H1 (cell line): Measurements from ENCODE around the gene INPP4B. TPM values are rescaled to one million over a fixed set of nuclear protein-coding genes. Genes with fewer than 3 reads are reported as not detected.

ENCODE experiments used
- CTCF ChIA-PET: fragments of 300-600 bp; sonication (Branson Sonifier 250); formaldehyde crosslinking; loops from one replicate; lab custom pipeline; 2021; ENCODE audit not compliant: partially characterized antibody; lab: Charles Lee
- POLR2A ChIA-PET: fragments of 300-600 bp; sonication (Branson Sonifier 250); formaldehyde crosslinking; loops from one replicate; lab custom pipeline; 2021; ENCODE audit warnings: inconsistent platforms; ENCODE audit not compliant: partially characterized antibody; lab: Charles Lee
- DNase-seq, 2 experiments: peaks; one replicate each; pipeline versions ENCODE4 v3.0.0 to v3.0.0-alpha.2; 2010 to 2022; ENCODE audit warnings: low spot score in 2 of 2, low read depth in 1 of 2, mixed read lengths in 1 of 2
- FAIRE-seq: peaks from 2 replicates; lab custom pipeline; 2011; peaks lifted over from hg19 to GRCh38; lab: Jason Lieb, UNC
- H2AFZ ChIP-seq: 2 replicates; pipeline ENCODE4 v1.8.1; 2012; ENCODE audit warnings: low read length, inconsistent platforms
- H2AK5ac ChIP-seq: 2 replicates; pipeline ENCODE4 v1.6.1; 2013; ENCODE audit warnings: low read depth, low read length
- H2BK120ac ChIP-seq: replicated peaks from 2 replicates; pipeline ENCODE3; 2013; ENCODE audit warnings: low read depth, low read length, inconsistent platforms
- H2BK12ac ChIP-seq: 2 replicates; pipeline ENCODE4 v1.6.1; 2013; ENCODE audit warnings: low read depth, low read length
- H2BK15ac ChIP-seq: 2 replicates; pipeline ENCODE4 v1.6.1; 2013; ENCODE audit warnings: low read length
- H2BK20ac ChIP-seq: 2 replicates; pipeline ENCODE4 v1.6.1; 2013; ENCODE audit warnings: low read length
- H2BK5ac ChIP-seq: 2 replicates; pipeline ENCODE4 v1.6.1; 2013; ENCODE audit warnings: low read depth, low read length
- H3K14ac ChIP-seq: 2 replicates; pipeline ENCODE4 v1.6.1; 2013; ENCODE audit warnings: inconsistent platforms; ENCODE audit not compliant: insufficient read length
- H3K18ac ChIP-seq: 2 replicates; pipeline ENCODE4 v1.6.1; 2013; ENCODE audit warnings: low read length; ENCODE audit errors: extremely low read depth
- H3K23ac ChIP-seq: 2 replicates; pipeline ENCODE4 v1.6.1; 2013; ENCODE audit warnings: inconsistent platforms; ENCODE audit not compliant: insufficient read length
- H3K23me2 ChIP-seq: 2 replicates; pipeline ENCODE4 v1.6.1; 2013; ENCODE audit warnings: low read depth, low read length
- H3K27ac ChIP-seq: 2 replicates; pipeline ENCODE4 v1.6.1; 2011; ENCODE audit warnings: low read depth, low read length, inconsistent platforms
- H3K27me3 ChIP-seq, 4 experiments: replicated peaks in 1 of 4; 1 replicate in 1 of 4; 2 replicates in 3 of 4; pipeline versions ENCODE4 v1.6.1 to v1.8.1; 2011 to 2013; ENCODE audit warnings: low read length in 3 of 4, mild to moderate bottlenecking in 3 of 4, inconsistent platforms in 2 of 4, mixed read lengths in 2 of 4, moderate library complexity in 1 of 4; ENCODE audit not compliant: control insufficient read depth in 3 of 4, insufficient read depth in 3 of 4; ENCODE audit errors: extremely low read depth in 1 of 4
- H3K36me3 ChIP-seq, 4 experiments: 2 replicates each; pipeline versions ENCODE4 v1.6.1 to v1.8.1; 2011 to 2013; ENCODE audit warnings: mild to moderate bottlenecking in 4 of 4, low read length in 3 of 4, moderate library complexity in 2 of 4, control low read depth in 1 of 4, inconsistent platforms in 1 of 4; ENCODE audit not compliant: insufficient read depth in 4 of 4, control insufficient read depth in 2 of 4
- H3K4ac ChIP-seq: replicated peaks from 2 replicates; pipeline ENCODE3; 2013; ENCODE audit warnings: low read length, low read depth, mixed read lengths, inconsistent platforms; ENCODE audit not compliant: insufficient read length
- H3K4me1 ChIP-seq, 4 experiments: replicated peaks in 1 of 4; 1 replicate in 1 of 4; 2 replicates in 3 of 4; pipeline versions ENCODE4 v1.6.1 to v1.8.1; 2011 to 2013; ENCODE audit warnings: low read length in 3 of 4, inconsistent platforms in 2 of 4, mixed read lengths in 1 of 4; ENCODE audit not compliant: insufficient read depth in 4 of 4, control insufficient read depth in 3 of 4
- H3K4me2 ChIP-seq, 2 experiments: 2 replicates each; pipeline versions ENCODE4 v1.6.1 to v1.8.1; 2011 to 2013; ENCODE audit warnings: low read depth in 2 of 2, low read length in 2 of 2, control low read depth in 1 of 2, inconsistent platforms in 1 of 2, mild to moderate bottlenecking in 1 of 2; ENCODE audit not compliant: insufficient read depth in 1 of 2
- H3K4me3 ChIP-seq, 4 experiments: fragments of 200-600, 300-600 bp in 1 of 4; sonication (generic), shearing (Covaris generic), sonication (Bioruptor Twin) in 1 of 4; 2 replicates each; pipeline versions ENCODE4 v1.5.1 to v1.8.1; 2011 to 2016; ENCODE audit warnings: low read length in 4 of 4, low read depth in 3 of 4, control low read depth in 2 of 4, inconsistent platforms in 2 of 4, mild to moderate bottlenecking in 2 of 4, mixed read lengths in 1 of 4, moderate library complexity in 1 of 4; ENCODE audit not compliant: insufficient read depth in 2 of 4; ENCODE audit errors: extremely low read depth in 1 of 4
- H3K56ac ChIP-seq: replicated peaks from 2 replicates; pipeline ENCODE3; 2013; ENCODE audit warnings: low read depth, mild to moderate bottlenecking, mixed read lengths, low read length, inconsistent platforms; ENCODE audit not compliant: insufficient read length
- H3K79me1 ChIP-seq: 2 replicates; pipeline ENCODE4 v1.6.1; 2013; ENCODE audit warnings: low read depth, low read length, control low read depth
- H3K79me2 ChIP-seq, 2 experiments: 2 replicates each; pipeline versions ENCODE4 v1.6.1 to v1.8.1; 2012 to 2013; ENCODE audit warnings: low read length in 2 of 2, mild to moderate bottlenecking in 2 of 2, inconsistent platforms in 1 of 2; ENCODE audit not compliant: insufficient read depth in 2 of 2, control insufficient read depth in 1 of 2
- H3K9ac ChIP-seq, 4 experiments: replicated peaks in 1 of 4; 1 replicate in 1 of 4; 2 replicates in 3 of 4; pipeline versions ENCODE4 v1.6.1 to v1.8.1; 2011 to 2013; ENCODE audit warnings: low read depth in 3 of 4, low read length in 3 of 4, control low read depth in 2 of 4, mild to moderate bottlenecking in 2 of 4, moderate library complexity in 2 of 4, inconsistent platforms in 1 of 4; ENCODE audit errors: extremely low read depth in 1 of 4
- H3K9me3 ChIP-seq, 2 experiments: 2 replicates each; pipeline versions ENCODE4 v1.6.1 to v1.8.1; 2012 to 2013; ENCODE audit warnings: mild to moderate bottlenecking in 2 of 2, moderate library complexity in 2 of 2, control low read depth in 1 of 2, inconsistent platforms in 1 of 2, low read depth in 1 of 2, low read length in 1 of 2, mixed read lengths in 1 of 2; ENCODE audit not compliant: insufficient read depth in 2 of 2
- H4K20me1 ChIP-seq, 2 experiments: replicated peaks in 1 of 2; 2 replicates each; pipeline versions ENCODE3 to v1.8.1; 2011 to 2013; ENCODE audit warnings: inconsistent platforms in 2 of 2, low read length in 2 of 2, mild to moderate bottlenecking in 1 of 2; ENCODE audit not compliant: insufficient read depth in 2 of 2, control insufficient read depth in 1 of 2
- H4K5ac ChIP-seq: 2 replicates; pipeline ENCODE4 v1.6.1; 2013; ENCODE audit warnings: low read length, low read depth, mixed read lengths, inconsistent platforms; ENCODE audit not compliant: insufficient read length
- H4K8ac ChIP-seq: 2 replicates; pipeline ENCODE4 v1.8.0; 2013; ENCODE audit warnings: mild to moderate bottlenecking, moderate library complexity, low read length, inconsistent platforms; ENCODE audit not compliant: insufficient read depth; ENCODE audit errors: extremely low read depth
- H4K91ac ChIP-seq: replicated peaks from 2 replicates; pipeline ENCODE3; 2013; ENCODE audit warnings: low read length, mixed read lengths, inconsistent platforms; ENCODE audit not compliant: insufficient read length
- CBX5 ChIP-seq: fragments of 300-800, 300-1000 bp; sonication (generic); IDR thresholded peaks from 2 replicates; pipeline ENCODE4 v1.7.1; 2016; ENCODE audit warnings: antibody characterized with exemption, low read length, low read depth
- FOSL1 ChIP-seq: IDR thresholded peaks from 2 replicates; pipeline ENCODE4 v1.6.1; 2011; ENCODE audit warnings: mild to moderate bottlenecking, low read depth, low read length, moderate library complexity; ENCODE audit not compliant: insufficient read depth
- HDAC2 ChIP-seq, 2 experiments: fragments of 300-600 bp in 1 of 2; sonication (generic) in 1 of 2; IDR thresholded peaks; 2 replicates each; pipeline ENCODE4 v1.6.1; 2011 to 2012; ENCODE audit warnings: low read depth in 2 of 2, low read length in 2 of 2, mild to moderate bottlenecking in 2 of 2, moderate library complexity in 2 of 2, borderline replicate concordance in 1 of 2, inconsistent platforms in 1 of 2
- JUN ChIP-seq: IDR thresholded peaks from 2 replicates; pipeline ENCODE4 v1.6.1; 2011; ENCODE audit warnings: low read depth, mild to moderate bottlenecking, improper control_type of control experiment, low read length
- RAD21 ChIP-seq, 2 experiments: IDR thresholded peaks in 1 of 2; conservative IDR thresholded peaks in 1 of 2; 2 replicates each; pipeline ENCODE4 v1.6.1; 2011; ENCODE audit warnings: low read depth in 2 of 2, low read length in 2 of 2, improper control_type of control experiment in 1 of 2, inconsistent platforms in 1 of 2, mild to moderate bottlenecking in 1 of 2, moderate library complexity in 1 of 2
- RNF2 ChIP-seq: fragments of 200-900, 300-1000 bp; sonication (generic); IDR thresholded peaks from 2 replicates; pipeline ENCODE4 v1.7.1; 2016; ENCODE audit warnings: borderline replicate concordance, low read depth, mild to moderate bottlenecking, antibody characterized with exemption, low read length; ENCODE audit not compliant: poor library complexity, severe bottlenecking; ENCODE audit errors: missing control alignments
- ZNF274 ChIP-seq: IDR thresholded peaks from 2 replicates; pipeline ENCODE4 v1.7.0; 2012; ENCODE audit warnings: low read length, borderline replicate concordance; ENCODE audit errors: extremely low read depth
- WGBS, 2 experiments: shearing (Covaris generic) in 1 of 2; methylation state at CpG; one replicate each; pipeline versions ENCODE4 v1.1.6 to v1.1.7; 2013 to 2015; ENCODE audit warnings: low lambda C conversion rate in 2 of 2, mixed read lengths in 2 of 2, inconsistent platforms in 1 of 2, low coverage in 1 of 2, missing lambda C conversion rate in 1 of 2; ENCODE audit not compliant: insufficient replicate concordance in 2 of 2, insufficient coverage in 1 of 2, insufficient read length in 1 of 2; ENCODE audit errors: extremely low coverage in 1 of 2, missing lambda C conversion rate in 1 of 2; 5-methylcytosine and 5-hydroxymethylcytosine counted together
- polyA plus RNA-seq, 7 experiments: library from polyadenylated mRNA; depleted of rRNA in 3 of 7; stranded (reverse) in 5 of 7; unstranded in 2 of 7; fragments of >200 nt in 5 of 7; fragments of 200-250 nt in 2 of 7; gene quantifications; 1 replicate in 5 of 7; 2 replicates in 1 of 7; 4 replicates in 1 of 7; pipeline versions ENCODE4 v1.2.1 to v1.2.3, GENCODE V29; 2011 to 2013; ENCODE audit warnings: missing spikeins in 2 of 7, mixed read lengths in 2 of 7
- total RNA-seq: library from RNA; stranded (reverse); fragmentation: NEBNext Ultra II Directional; extraction: Animal tissue kit (Norgen Biotek cat#: 25700); gene quantifications from 2 replicates; pipeline ENCODE4 v1.2.1, GENCODE V29; 2021

Gene INPP4B
- total and polyA plus RNA-seq, 2 of the 8 experiments (the other 6 are each of a cell fraction or from before 2014, with no cell fraction given): 0.11 to 0.54 TPM

DNA sequence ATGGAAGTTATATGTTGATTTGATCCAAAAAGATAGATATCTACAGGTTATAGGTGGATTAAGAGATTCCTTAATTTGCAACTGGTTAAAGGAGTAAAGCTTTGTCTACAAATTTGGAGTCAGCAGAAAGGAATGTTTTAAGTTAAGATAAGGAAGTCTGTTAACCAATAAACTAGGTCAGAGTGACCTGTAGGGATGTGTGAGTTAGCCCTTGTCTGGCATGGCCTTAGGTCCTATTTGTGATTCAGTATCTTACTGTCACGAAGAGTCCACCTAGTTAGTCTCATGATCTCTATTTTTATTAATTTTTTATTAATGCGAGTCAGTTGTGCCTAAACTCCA is 230.8 kb downstream of the INPP4B start:
- H3K4me3 ChIP-seq: no peak overlapping the region
- H2BK5ac ChIP-seq: no peak overlapping the region
- H4K8ac ChIP-seq: no peak overlapping the region
- H3K27me3 ChIP-seq: no peaks in the 10 kb centered on the region
- H3K36me3 ChIP-seq: no peaks in the 10 kb centered on the region
- H3K23me2 ChIP-seq: no peaks in the 10 kb centered on the region
- WGBS, 2 experiments: 89% methylated on average over 2 of the region's 2 CpGs; no CpG with 5 or more reads in 1 of the 2 experiments
- no peak overlapping the region for H3K56ac ChIP-seq
- no peak overlapping the region for H2BK20ac ChIP-seq
- ChIA-PET POLR2A (no interaction called here), CTCF (no interaction called here)
- no peaks in the 10 kb centered on the region for H4K20me1 ChIP-seq
- no peak overlapping the region for H3K4ac ChIP-seq
- H2BK12ac ChIP-seq: no peak overlapping the region
- H3K27ac ChIP-seq: no peak overlapping the region
- H4K5ac ChIP-seq: no peak overlapping the region
- no peak overlapping the region for H3K23ac ChIP-seq
- no peak overlapping the region for H2BK15ac ChIP-seq
- no peaks in the 10 kb centered on the region for H3K79me2 ChIP-seq
- H3K4me1 ChIP-seq: no peaks in the 10 kb centered on the region
- TF ChIP-seq CBX5 (no peak), ZNF274 (no peak), HDAC2 (IDR thresholded peaks at IDR 0.05; ENCODE audit: borderline replicate concordance in 1 of 2, low read depth in 2 of 2, low read length in 2 of 2) (no peak), RAD21 (IDR thresholded peaks at IDR 0.05 in 1 of 2, conservative IDR thresholded peaks at IDR 0.05 in 1 of 2; ENCODE audit: low read depth in 2 of 2, low read length in 2 of 2) (no peak), FOSL1 (no peak), RNF2 (no peak), JUN (no peak)
- no peak overlapping the region for H4K91ac ChIP-seq
- H3K79me1 ChIP-seq: no peaks in the 10 kb centered on the region
- H3K9ac ChIP-seq: no peak overlapping the region
- no peak overlapping the region for H3K14ac ChIP-seq
- no peak overlapping the region for H3K4me2 ChIP-seq
- no peak overlapping the region for H2AK5ac ChIP-seq
- H3K18ac ChIP-seq: no peak overlapping the region
- no peak overlapping the region for H2BK120ac ChIP-seq
- no peak overlapping the region for H2AFZ ChIP-seq
- H3K9me3 ChIP-seq: no peaks in the 10 kb centered on the region
- DNase-seq (no peak), FAIRE-seq (no peak)
